HL-60 (cell line): ENCODE data around the gene ESRRG.

Source experiments
- DNase-seq, 2 experiments: peaks; one replicate each; pipeline ENCODE4 v3.0.0-alpha.2; 2010 to 2020; ENCODE audit warnings: low read depth in 1 of 2, low spot score in 1 of 2
- H3K27ac ChIP-seq: fragments of 250-450 bp; sonication (Bioruptor Pico); replicated peaks from 2 replicates; pipeline ENCODE4 v1.5.1; 2020; ENCODE audit warnings: mild to moderate bottlenecking, moderate library complexity
- H3K27me3 ChIP-seq: fragments of 250-450 bp; sonication (Bioruptor Pico); 2 replicates; pipeline ENCODE4 v1.5.1; 2021; ENCODE audit warnings: mild to moderate bottlenecking, moderate library complexity; ENCODE audit not compliant: insufficient read depth, poor library complexity, severe bottlenecking
- H3K4me3 ChIP-seq: replicated peaks from 2 replicates; pipeline ENCODE4 v1.5.1; 2011; ENCODE audit warnings: mild to moderate bottlenecking, control low read depth, low read length; ENCODE audit not compliant: insufficient read depth
- GABPA ChIP-seq: IDR thresholded peaks from 2 replicates; pipeline ENCODE4 v1.6.1; 2012; ENCODE audit warnings: low read depth
- POLR2AphosphoS5 ChIP-seq: IDR thresholded peaks from 2 replicates; pipeline ENCODE4 v1.6.1; 2012; ENCODE audit warnings: low read depth
- SPI1 ChIP-seq: IDR thresholded peaks from 2 replicates; pipeline ENCODE4 v1.6.1; 2012; ENCODE audit warnings: low read depth, mild to moderate bottlenecking, borderline replicate concordance
- TF ChIP-seq, protein P1 (sequence below): IDR thresholded peaks from 2 replicates; pipeline ENCODE4 v1.6.1; 2012; ENCODE audit warnings: low read depth; ENCODE audit not compliant: insufficient replicate concordance
- TF ChIP-seq, protein P2 (sequence below): IDR thresholded peaks from one replicate; pipeline ENCODE4 v1.5.1; 2011; ENCODE audit warnings: low read length, control low read depth, inconsistent platforms; ENCODE audit not compliant: insufficient read depth

ESRRG gene

DNA sequence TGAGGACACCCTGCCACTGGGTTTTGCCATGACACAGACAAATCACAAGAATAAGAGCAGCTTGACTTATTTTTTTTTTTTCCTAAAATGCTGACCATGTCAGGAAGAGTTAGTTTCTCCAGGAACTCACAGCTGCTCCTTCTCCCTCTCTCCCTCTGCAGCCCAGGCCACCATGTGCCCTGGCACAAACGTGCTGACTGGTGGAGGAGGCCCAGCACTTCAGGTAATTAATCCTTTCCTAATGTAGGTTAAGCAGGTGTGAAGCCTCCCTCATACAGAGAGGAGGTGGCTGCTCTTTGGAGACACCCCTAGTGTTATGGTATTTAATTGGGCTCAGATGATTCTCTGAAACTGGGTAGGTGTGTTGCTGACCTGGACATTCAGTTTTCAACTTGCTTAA, 170.2 kb downstream of the ESRRG start:
- no peak for TF ChIP-seq GABPA
- TF ChIP-seq, protein P1, sequence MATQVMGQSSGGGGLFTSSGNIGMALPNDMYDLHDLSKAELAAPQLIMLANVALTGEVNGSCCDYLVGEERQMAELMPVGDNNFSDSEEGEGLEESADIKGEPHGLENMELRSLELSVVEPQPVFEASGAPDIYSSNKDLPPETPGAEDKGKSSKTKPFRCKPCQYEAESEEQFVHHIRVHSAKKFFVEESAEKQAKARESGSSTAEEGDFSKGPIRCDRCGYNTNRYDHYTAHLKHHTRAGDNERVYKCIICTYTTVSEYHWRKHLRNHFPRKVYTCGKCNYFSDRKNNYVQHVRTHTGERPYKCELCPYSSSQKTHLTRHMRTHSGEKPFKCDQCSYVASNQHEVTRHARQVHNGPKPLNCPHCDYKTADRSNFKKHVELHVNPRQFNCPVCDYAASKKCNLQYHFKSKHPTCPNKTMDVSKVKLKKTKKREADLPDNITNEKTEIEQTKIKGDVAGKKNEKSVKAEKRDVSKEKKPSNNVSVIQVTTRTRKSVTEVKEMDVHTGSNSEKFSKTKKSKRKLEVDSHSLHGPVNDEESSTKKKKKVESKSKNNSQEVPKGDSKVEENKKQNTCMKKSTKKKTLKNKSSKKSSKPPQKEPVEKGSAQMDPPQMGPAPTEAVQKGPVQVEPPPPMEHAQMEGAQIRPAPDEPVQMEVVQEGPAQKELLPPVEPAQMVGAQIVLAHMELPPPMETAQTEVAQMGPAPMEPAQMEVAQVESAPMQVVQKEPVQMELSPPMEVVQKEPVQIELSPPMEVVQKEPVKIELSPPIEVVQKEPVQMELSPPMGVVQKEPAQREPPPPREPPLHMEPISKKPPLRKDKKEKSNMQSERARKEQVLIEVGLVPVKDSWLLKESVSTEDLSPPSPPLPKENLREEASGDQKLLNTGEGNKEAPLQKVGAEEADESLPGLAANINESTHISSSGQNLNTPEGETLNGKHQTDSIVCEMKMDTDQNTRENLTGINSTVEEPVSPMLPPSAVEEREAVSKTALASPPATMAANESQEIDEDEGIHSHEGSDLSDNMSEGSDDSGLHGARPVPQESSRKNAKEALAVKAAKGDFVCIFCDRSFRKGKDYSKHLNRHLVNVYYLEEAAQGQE: no peak
- TF ChIP-seq POLR2AphosphoS5: no peak
- TF ChIP-seq, protein P2, sequence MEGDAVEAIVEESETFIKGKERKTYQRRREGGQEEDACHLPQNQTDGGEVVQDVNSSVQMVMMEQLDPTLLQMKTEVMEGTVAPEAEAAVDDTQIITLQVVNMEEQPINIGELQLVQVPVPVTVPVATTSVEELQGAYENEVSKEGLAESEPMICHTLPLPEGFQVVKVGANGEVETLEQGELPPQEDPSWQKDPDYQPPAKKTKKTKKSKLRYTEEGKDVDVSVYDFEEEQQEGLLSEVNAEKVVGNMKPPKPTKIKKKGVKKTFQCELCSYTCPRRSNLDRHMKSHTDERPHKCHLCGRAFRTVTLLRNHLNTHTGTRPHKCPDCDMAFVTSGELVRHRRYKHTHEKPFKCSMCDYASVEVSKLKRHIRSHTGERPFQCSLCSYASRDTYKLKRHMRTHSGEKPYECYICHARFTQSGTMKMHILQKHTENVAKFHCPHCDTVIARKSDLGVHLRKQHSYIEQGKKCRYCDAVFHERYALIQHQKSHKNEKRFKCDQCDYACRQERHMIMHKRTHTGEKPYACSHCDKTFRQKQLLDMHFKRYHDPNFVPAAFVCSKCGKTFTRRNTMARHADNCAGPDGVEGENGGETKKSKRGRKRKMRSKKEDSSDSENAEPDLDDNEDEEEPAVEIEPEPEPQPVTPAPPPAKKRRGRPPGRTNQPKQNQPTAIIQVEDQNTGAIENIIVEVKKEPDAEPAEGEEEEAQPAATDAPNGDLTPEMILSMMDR: no peak
- no peak for TF ChIP-seq SPI1
- Histone ChIP-seq H3K27ac (no peak overlapping the region), H3K27me3 (no peaks in the 10 kb centered on the region), H3K4me3 (no peak overlapping the region)
- DNase-seq: no peak

DNA sequence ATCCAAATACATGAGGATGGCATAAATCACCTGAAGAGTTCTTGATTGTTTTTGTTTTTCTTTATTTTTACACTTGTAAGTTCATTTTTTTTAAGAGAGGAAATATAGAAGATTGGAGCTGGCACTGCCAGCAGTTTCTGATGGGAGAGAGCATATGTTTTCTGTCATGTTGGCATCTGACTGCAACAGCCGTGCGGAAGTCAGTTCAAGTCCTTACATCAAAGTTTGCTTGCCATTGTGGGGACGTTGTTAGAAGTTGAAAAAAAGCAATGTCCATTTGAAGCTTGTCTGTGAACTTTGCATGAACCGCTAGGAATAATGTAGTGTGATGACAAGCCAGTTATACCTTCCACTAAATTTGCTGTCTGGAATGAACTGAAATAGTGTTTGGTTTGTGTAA, 173.4 kb downstream of the ESRRG start:
- no peak for DNase-seq
- TF ChIP-seq, protein P2: no peak
- TF ChIP-seq GABPA (no peak), SPI1 (no peak), POLR2AphosphoS5 (no peak)
- TF ChIP-seq, protein P1: no peak
- Histone ChIP-seq H3K4me3 (no peak overlapping the region), H3K27me3 (no peaks in the 10 kb centered on the region), H3K27ac (no peak overlapping the region)

DNA sequence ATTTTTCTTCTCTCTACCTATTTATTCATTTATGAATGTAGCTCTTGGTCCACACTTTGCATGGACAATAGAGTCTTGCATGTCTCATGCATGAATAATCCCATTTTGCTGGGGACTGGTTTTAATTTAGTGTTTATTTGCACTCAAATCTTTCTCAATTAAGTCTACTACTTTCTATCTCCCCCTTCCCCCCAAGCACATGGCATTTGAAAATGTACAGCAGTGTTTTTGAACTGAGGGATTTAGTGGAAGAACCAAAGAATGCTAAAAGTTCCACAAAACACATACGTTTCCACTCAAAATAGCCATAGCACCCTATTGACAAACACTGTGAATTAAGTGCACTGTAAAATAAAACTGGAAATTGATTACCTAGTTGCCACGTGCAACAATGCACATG, 180.5 kb downstream of the ESRRG start:
- DNase-seq: no peak
- Histone ChIP-seq H3K4me3 (no peak overlapping the region), H3K27me3 (no peaks in the 10 kb centered on the region), H3K27ac (no peak overlapping the region)
- no peak for TF ChIP-seq SPI1
- TF ChIP-seq POLR2AphosphoS5: no peak
- TF ChIP-seq, protein P1: no peak
- TF ChIP-seq GABPA: no peak
- TF ChIP-seq, protein P2: no peak
